GM20000 (cell line): Measurements from ENCODE around the gene PFN2.

ENCODE experiments used
- DNase-seq: peaks from one replicate; pipeline ENCODE4 v3.0.0; 2012; ENCODE audit warnings: low spot score
- CTCF ChIP-seq: IDR thresholded peaks from 2 replicates; pipeline ENCODE4 v1.5.1; 2012; ENCODE audit warnings: mild to moderate bottlenecking, control low read depth; ENCODE audit errors: extremely low read depth, missing control alignments

The PFN2 gene

GRCh38 chr3:149967086-149967685 lies 3.5 kb downstream of the PFN2 start:
- peak; percentile 24 for TF ChIP-seq CTCF
- peak; percentile 50 for DNase-seq

GRCh38 chr3:149965278-149965677 lies 5.4 kb downstream of the PFN2 start:
- no peak for DNase-seq
- TF ChIP-seq CTCF = no peak

GRCh38 chr3:149964291-149964690 lies 6.4 kb downstream of the PFN2 start:
- no peak for DNase-seq

GRCh38 chr3:149963485-149963884 lies 7.2 kb downstream of the PFN2 start:
- no peak for DNase-seq
- TF ChIP-seq CTCF = no peak

More at GRCh38 chr3:149964291-149964690, 6.4 kb downstream of the PFN2 start:
- TF ChIP-seq CTCF = no peak

- no peak for TF ChIP-seq CTCF
- DNase-seq = no peak
Observed at GRCh38 chr3:149959443-149959842, 11.3 kb downstream of the PFN2 start.

- no peak for TF ChIP-seq CTCF
- no peak for DNase-seq
Observed at GRCh38 chr3:149958171-149958796, 12.4 kb downstream of the PFN2 start.

- DNase-seq = no peak
- TF ChIP-seq CTCF = no peak
Observed at GRCh38 chr3:149957361-149958125, 13.2 kb downstream of the PFN2 start.
